ENCODE measurements around the gene SEMA3C. TPM values are rescaled to one million over a fixed set of nuclear protein-coding genes. Genes with fewer than 3 reads are reported as not detected.

SEMA3C gene
- total RNA-seq, 2 donors from 2014 or later = 3.0 to 3.4 TPM

- Histone ChIP-seq H3K27ac (no peak overlapping the region), H3K36me3 (replicated peaks in 1 of 2; ENCODE audit: insufficient read depth in 1 of 2, low read depth in 2 of 2) (no peaks in the 10 kb centered on the region), H3K4me1 (no peaks in the 10 kb centered on the region), H3K4me3 (no peak overlapping the region), H3K9me3 (no peaks in the 10 kb centered on the region), H3K27me3 (no peaks in the 10 kb centered on the region)
- DNase-seq (no peak), ATAC-seq (no peak)
- TF ChIP-seq POLR2A (IDR thresholded peaks at IDR 0.05) (no peak), CTCF (IDR thresholded peaks at IDR 0.05) (no peak)
- WGBS, 2 donors = 57 to 80% methylated on average over 2 of the region's 2 CpGs
- intact Hi-C loops (cut with DNase I) = no loop called here
Measured at GRCh38 chr7:80729591-80730320, 189.1 kb downstream of the SEMA3C start.

- no peak for TF ChIP-seq POLR2A (IDR thresholded peaks at IDR 0.05)
- no peak for TF ChIP-seq CTCF (IDR thresholded peaks at IDR 0.05)
- no peaks in the 10 kb centered on the region for H3K9me3 ChIP-seq
- intact Hi-C loops (cut with DNase I) = no loop called here
- H3K27ac ChIP-seq = no peak overlapping the region
- WGBS, 2 donors = 63 to 65% methylated on average over 3 of the region's 3 CpGs
- H3K4me3 ChIP-seq = no peak overlapping the region
- no peak for ATAC-seq
- DNase-seq = no peak
- H3K4me1 ChIP-seq = no peaks in the 10 kb centered on the region
- no peaks in the 10 kb centered on the region for H3K27me3 ChIP-seq
- no peaks in the 10 kb centered on the region for H3K36me3 ChIP-seq (replicated peaks in 1 of 2; ENCODE audit: insufficient read depth in 1 of 2, low read depth in 2 of 2)
Measured at GRCh38 chr7:80726666-80727065, 192.2 kb downstream of the SEMA3C start.

- TF ChIP-seq POLR2A (IDR thresholded peaks at IDR 0.05) = no peak
- no peak for TF ChIP-seq CTCF (IDR thresholded peaks at IDR 0.05)
- DNase-seq (no peak), ATAC-seq (no peak)
- H3K4me3 ChIP-seq = no peak overlapping the region
- intact Hi-C loops (cut with DNase I) = no loop called here
- no peaks in the 10 kb centered on the region for H3K4me1 ChIP-seq
- H3K36me3 ChIP-seq (replicated peaks in 1 of 2; ENCODE audit: insufficient read depth in 1 of 2, low read depth in 2 of 2) = no peaks in the 10 kb centered on the region
- H3K9me3 ChIP-seq = no peaks in the 10 kb centered on the region
- 65 to 77% methylated on average over 4 of the region's 4 CpGs for WGBS, 2 donors
- no peaks in the 10 kb centered on the region for H3K27me3 ChIP-seq
- H3K27ac ChIP-seq = no peak overlapping the region
Measured at GRCh38 chr7:80725181-80725611, 193.7 kb downstream of the SEMA3C start.

GRCh38 chr7:80724249-80724871 is 194.5 kb downstream of the SEMA3C start:
- Histone ChIP-seq H3K27me3 (no peaks in the 10 kb centered on the region), H3K36me3 (replicated peaks in 1 of 2; ENCODE audit: insufficient read depth in 1 of 2, low read depth in 2 of 2) (no peaks in the 10 kb centered on the region), H3K9me3 (no peaks in the 10 kb centered on the region), H3K4me1 (no peaks in the 10 kb centered on the region), H3K4me3 (no peak overlapping the region), H3K27ac (no peak overlapping the region)
- no peak for ATAC-seq
- 64% methylated on average over 4 of the region's 4 CpGs for WGBS, 2 donors
- TF ChIP-seq POLR2A (IDR thresholded peaks at IDR 0.05) = no peak
- TF ChIP-seq CTCF (IDR thresholded peaks at IDR 0.05) = no peak
- intact Hi-C loops (cut with DNase I) = no loop called here
- no peak for DNase-seq
